GM20000 (cell line): Measurements from ENCODE around the gene SLC25A42.
"Not testable (repeated sequence)": the region's sequence is repeated elsewhere in the genome, so short reads cannot be mapped to it uniquely, and the experiment has no call there.

Source experiments
- DNase-seq: peaks from one replicate; pipeline ENCODE4 v3.0.0; 2012; ENCODE audit warnings: low spot score
- CTCF ChIP-seq: IDR thresholded peaks from 2 replicates; pipeline ENCODE4 v1.5.1; 2012; ENCODE audit warnings: mild to moderate bottlenecking, control low read depth; ENCODE audit errors: extremely low read depth, missing control alignments

Gene SLC25A42

GRCh38 chr19:19132912-19133311, 69.1 kb downstream of the SLC25A42 start:
- no peak for DNase-seq
- no peak for TF ChIP-seq CTCF

- no peak for TF ChIP-seq CTCF
- no peak for DNase-seq
Observed at GRCh38 chr19:19133985-19134384, 70.2 kb downstream of the SLC25A42 start.

- TF ChIP-seq CTCF, result no peak
- peak; percentile 23 for DNase-seq
Observed at GRCh38 chr19:19134687-19135158, 70.9 kb downstream of the SLC25A42 start.

GRCh38 chr19:19135713-19136112, 71.9 kb downstream of the SLC25A42 start:
- not testable (repeated sequence) for DNase-seq

- DNase-seq, result peak; percentile 22
- no peak for TF ChIP-seq CTCF
Observed at GRCh38 chr19:19137556-19138108, 73.8 kb downstream of the SLC25A42 start.

GRCh38 chr19:19138109-19138981, 74.6 kb downstream of the SLC25A42 start, which contains the start of gene TMEM161A:
TSS of gene TMEM161A (minus strand) at chr19:19138478. CDS start at chr19:19138428, 50 bp downstream.
- peak; percentile 99 for DNase-seq
- no peak for TF ChIP-seq CTCF

- DNase-seq, result no peak
Observed at GRCh38 chr19:19139876-19140229, 76.1 kb downstream of the SLC25A42 start.

More at GRCh38 chr19:19139876-19140229, 76.1 kb downstream of the SLC25A42 start:
- TF ChIP-seq CTCF, result no peak
